ENCODE results near the gene IQCH.

Gene IQCH

DNA sequence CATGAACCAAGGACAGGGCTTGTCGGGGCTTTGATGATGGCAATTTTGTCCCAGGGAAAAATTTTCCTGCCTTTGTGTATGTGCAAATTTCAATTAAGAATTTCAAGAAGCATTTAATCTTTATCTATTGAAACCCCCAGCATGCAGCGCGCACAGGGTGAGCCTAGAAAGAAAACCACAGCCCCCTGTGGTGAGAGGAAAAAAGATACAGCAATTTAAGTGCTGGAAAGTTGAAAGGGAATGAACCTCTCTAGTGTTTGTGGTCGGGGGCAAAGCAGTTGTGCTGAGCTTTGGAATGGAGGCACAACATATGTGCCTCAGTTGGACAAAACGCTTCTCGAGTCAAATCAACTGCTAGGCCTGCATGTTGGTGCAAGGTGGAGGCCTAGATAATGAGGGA lies 154.6 kb downstream of the IQCH start:
- Histone ChIP-seq H3K36me3 (ENCODE audit: control insufficient read depth, insufficient read depth, low read length) (no peaks in the 10 kb centered on the region), H3K27me3 (replicated peaks; ENCODE audit: control insufficient read depth, insufficient read depth, low read length) (no peaks in the 10 kb centered on the region), H3K4me3 (replicated peaks; ENCODE audit: low read depth, low read length) (no peak overlapping the region)
- DNase-seq (ENCODE audit: extremely low read depth, insufficient read length) = no peak
- TF ChIP-seq, protein P1, sequence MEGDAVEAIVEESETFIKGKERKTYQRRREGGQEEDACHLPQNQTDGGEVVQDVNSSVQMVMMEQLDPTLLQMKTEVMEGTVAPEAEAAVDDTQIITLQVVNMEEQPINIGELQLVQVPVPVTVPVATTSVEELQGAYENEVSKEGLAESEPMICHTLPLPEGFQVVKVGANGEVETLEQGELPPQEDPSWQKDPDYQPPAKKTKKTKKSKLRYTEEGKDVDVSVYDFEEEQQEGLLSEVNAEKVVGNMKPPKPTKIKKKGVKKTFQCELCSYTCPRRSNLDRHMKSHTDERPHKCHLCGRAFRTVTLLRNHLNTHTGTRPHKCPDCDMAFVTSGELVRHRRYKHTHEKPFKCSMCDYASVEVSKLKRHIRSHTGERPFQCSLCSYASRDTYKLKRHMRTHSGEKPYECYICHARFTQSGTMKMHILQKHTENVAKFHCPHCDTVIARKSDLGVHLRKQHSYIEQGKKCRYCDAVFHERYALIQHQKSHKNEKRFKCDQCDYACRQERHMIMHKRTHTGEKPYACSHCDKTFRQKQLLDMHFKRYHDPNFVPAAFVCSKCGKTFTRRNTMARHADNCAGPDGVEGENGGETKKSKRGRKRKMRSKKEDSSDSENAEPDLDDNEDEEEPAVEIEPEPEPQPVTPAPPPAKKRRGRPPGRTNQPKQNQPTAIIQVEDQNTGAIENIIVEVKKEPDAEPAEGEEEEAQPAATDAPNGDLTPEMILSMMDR (IDR thresholded peaks at IDR 0.05; ENCODE audit: insufficient read depth, low read length, poor library complexity, severe bottlenecking) = no peak

DNA sequence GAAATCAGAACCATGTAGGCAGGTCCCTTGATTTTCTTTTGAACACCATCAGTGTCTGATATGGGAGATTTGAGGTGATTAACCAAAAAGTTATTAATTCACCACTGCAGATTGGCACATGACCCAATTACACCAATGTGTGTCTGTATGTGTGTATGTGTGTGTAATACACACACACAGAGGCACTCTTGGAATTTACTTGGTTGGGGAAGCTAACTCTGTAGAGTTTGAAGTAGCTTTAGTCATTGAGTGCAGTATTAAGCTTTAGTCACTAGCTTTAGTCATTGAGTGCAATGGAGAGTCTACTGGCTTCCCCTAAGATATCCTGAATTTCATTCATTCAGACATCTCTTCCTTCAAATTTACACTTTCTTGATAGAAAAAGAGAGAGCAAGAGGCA lies 156.9 kb downstream of the IQCH start:
- Histone ChIP-seq H3K4me3 (replicated peaks; ENCODE audit: low read depth, low read length) (no peak overlapping the region), H3K36me3 (ENCODE audit: control insufficient read depth, insufficient read depth, low read length) (no peaks in the 10 kb centered on the region), H3K27me3 (replicated peaks; ENCODE audit: control insufficient read depth, insufficient read depth, low read length) (no peaks in the 10 kb centered on the region)
- TF ChIP-seq, protein P1 (IDR thresholded peaks at IDR 0.05; ENCODE audit: insufficient read depth, low read length, poor library complexity, severe bottlenecking) = no peak
- no peak for DNase-seq (ENCODE audit: extremely low read depth, insufficient read length)

DNA sequence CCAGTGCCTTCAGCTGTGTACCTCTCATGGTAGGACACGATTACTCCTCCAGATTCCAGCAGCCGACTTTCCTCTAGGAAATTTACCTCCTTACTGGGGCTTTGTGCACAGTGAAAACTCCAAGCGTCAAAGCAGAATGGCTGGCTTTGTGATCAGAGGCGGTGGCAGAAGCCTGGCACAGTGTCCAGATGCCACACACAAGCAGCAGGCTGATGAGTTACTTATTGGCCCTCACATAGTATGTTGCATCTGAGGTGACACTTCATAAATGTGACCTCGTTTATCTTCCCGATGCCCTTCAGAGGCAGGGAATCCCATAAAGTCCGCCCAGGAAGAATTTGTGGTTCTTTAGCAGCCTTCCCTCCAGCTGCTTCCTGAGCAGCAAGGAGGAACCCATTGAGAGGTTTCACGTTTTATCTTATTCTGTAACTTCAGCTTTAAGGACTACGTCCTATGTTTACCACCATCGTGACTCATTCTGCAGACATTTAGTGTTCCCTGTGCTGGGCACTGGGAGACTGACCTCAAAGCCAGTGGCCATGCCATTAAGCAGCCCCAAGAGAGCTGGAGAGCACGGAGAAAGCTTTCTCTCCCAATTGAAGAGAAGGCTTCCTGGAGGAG lies 159.3 kb downstream of the IQCH start:
- DNase-seq (ENCODE audit: extremely low read depth, insufficient read length) = no peak
- Histone ChIP-seq H3K4me3 (replicated peaks; ENCODE audit: low read depth, low read length) (no peak overlapping the region), H3K36me3 (ENCODE audit: control insufficient read depth, insufficient read depth, low read length) (no peaks in the 10 kb centered on the region), H3K27me3 (replicated peaks; ENCODE audit: control insufficient read depth, insufficient read depth, low read length) (no peaks in the 10 kb centered on the region)
- TF ChIP-seq, protein P1 (IDR thresholded peaks at IDR 0.05; ENCODE audit: insufficient read depth, low read length, poor library complexity, severe bottlenecking) = no peak

DNA sequence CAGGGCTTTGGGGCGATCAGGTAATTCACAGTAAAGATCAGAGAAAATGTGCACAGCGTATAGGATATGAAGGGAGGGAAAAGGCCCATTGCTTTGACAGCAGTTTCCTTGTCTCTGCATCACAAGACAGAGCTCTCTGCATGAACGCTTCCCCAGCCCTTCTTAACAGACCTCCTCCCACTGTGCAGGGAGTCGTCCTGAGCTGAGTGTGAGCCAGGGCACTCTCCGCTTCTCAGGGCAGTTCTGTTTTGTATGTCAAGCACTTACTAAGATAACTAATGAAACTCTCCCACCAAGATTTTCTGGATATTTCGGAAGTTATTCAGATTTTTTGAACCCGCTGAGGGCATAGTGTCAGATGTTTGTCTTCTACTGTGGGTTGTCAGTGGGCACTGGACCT lies 160.6 kb downstream of the IQCH start:
- H3K27me3 ChIP-seq (replicated peaks; ENCODE audit: control insufficient read depth, insufficient read depth, low read length) = no peaks in the 10 kb centered on the region
- H3K36me3 ChIP-seq (ENCODE audit: control insufficient read depth, insufficient read depth, low read length) = no peaks in the 10 kb centered on the region
- H3K4me3 ChIP-seq (replicated peaks; ENCODE audit: low read depth, low read length) = no peak overlapping the region
- DNase-seq (ENCODE audit: extremely low read depth, insufficient read length) = no peak
- TF ChIP-seq, protein P1 (IDR thresholded peaks at IDR 0.05; ENCODE audit: insufficient read depth, low read length, poor library complexity, severe bottlenecking) = no peak

DNA sequence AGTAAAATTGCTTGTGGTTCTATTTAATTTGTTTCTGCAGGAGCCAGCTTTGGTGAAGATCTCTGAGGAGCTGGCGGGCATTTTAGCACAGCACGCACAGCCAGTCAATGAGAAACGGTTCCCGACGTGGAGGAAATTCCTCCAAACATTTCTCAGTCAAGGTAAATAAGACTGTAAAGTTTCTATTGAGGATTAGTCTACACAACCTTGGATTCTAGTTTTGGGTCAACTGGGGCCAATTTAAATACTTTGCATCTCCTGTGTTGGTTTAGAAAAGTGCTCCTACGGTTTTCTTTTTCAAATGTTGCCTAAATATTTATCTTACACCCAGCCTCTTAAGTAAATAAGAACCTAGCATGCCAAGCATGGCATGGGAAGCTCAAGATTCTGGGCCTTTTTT lies 162.3 kb downstream of the IQCH start:
- no peak overlapping the region for H3K4me3 ChIP-seq (replicated peaks; ENCODE audit: low read depth, low read length)
- DNase-seq (ENCODE audit: extremely low read depth, insufficient read length) = no peak
- no peaks in the 10 kb centered on the region for H3K27me3 ChIP-seq (replicated peaks; ENCODE audit: control insufficient read depth, insufficient read depth, low read length)
- TF ChIP-seq, protein P1 (IDR thresholded peaks at IDR 0.05; ENCODE audit: insufficient read depth, low read length, poor library complexity, severe bottlenecking) = no peak
- H3K36me3 ChIP-seq (ENCODE audit: control insufficient read depth, insufficient read depth, low read length) = no peaks in the 10 kb centered on the region

- no peaks in the 10 kb centered on the region for H3K36me3 ChIP-seq (ENCODE audit: control insufficient read depth, insufficient read depth, low read length)
- TF ChIP-seq, protein P1 (IDR thresholded peaks at IDR 0.05; ENCODE audit: insufficient read depth, low read length, poor library complexity, severe bottlenecking) = no peak
- no peaks in the 10 kb centered on the region for H3K27me3 ChIP-seq (replicated peaks; ENCODE audit: control insufficient read depth, insufficient read depth, low read length)
- no peak for DNase-seq (ENCODE audit: extremely low read depth, insufficient read length)
- no peak overlapping the region for H3K4me3 ChIP-seq (replicated peaks; ENCODE audit: low read depth, low read length)
These were observed 165.1 kb downstream of the IQCH start for GRCh38 chr15:67419705-67420104.
